GM13977 (cell line): Measurements from ENCODE around the gene HTR7.
A peak's percentile ranks its signal among the peaks of the same experiment; 100 is the strongest.

ENCODE experiments used
- DNase-seq: peaks from one replicate; pipeline ENCODE4 v3.0.0; 2012; ENCODE audit warnings: low spot score
- in situ Hi-C: fragments of 300-500 bp; cut with MboI; formaldehyde crosslinking; loops from one replicate; pipeline ENCODE4 v1.12.0; 2022; ENCODE audit warnings: low sequenced_read_pairs, low pct_unique_long_range_greater_than_20kb, mixed read lengths, inconsistent platforms; ENCODE audit not compliant: unreplicated experiment
- TF ChIP-seq, protein P1 (sequence below): IDR thresholded peaks from 2 replicates; pipeline ENCODE4 v1.5.1; 2012; ENCODE audit warnings: mild to moderate bottlenecking, control low read depth; ENCODE audit not compliant: insufficient read depth; ENCODE audit errors: extremely low read depth, missing control alignments

HTR7 gene

GRCh38 chr10:90872648-90873020 is 14.8 kb upstream of the HTR7 start:
- in situ Hi-C loops: loop anchor here (25.0 kb wide), 2 partner anchors 135 to 1085 kb away; no protein-coding TSS in a partner anchor
- DNase-seq: no peak
- TF ChIP-seq, protein P1, sequence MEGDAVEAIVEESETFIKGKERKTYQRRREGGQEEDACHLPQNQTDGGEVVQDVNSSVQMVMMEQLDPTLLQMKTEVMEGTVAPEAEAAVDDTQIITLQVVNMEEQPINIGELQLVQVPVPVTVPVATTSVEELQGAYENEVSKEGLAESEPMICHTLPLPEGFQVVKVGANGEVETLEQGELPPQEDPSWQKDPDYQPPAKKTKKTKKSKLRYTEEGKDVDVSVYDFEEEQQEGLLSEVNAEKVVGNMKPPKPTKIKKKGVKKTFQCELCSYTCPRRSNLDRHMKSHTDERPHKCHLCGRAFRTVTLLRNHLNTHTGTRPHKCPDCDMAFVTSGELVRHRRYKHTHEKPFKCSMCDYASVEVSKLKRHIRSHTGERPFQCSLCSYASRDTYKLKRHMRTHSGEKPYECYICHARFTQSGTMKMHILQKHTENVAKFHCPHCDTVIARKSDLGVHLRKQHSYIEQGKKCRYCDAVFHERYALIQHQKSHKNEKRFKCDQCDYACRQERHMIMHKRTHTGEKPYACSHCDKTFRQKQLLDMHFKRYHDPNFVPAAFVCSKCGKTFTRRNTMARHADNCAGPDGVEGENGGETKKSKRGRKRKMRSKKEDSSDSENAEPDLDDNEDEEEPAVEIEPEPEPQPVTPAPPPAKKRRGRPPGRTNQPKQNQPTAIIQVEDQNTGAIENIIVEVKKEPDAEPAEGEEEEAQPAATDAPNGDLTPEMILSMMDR: no peak

- TF ChIP-seq, protein P1: no peak
- DNase-seq: peak; percentile 82
- in situ Hi-C loops: loop anchor here (25.0 kb wide), 2 partner anchors 135 to 1085 kb away; no protein-coding TSS in a partner anchor
Observed at GRCh38 chr10:90871766-90872647, 14.2 kb upstream of the HTR7 start, which contains the start of gene RPP30. RPP30 (plus strand) TSS chr10:90871974; CDS start chr10:90871987, 13 bp downstream.

DNA sequence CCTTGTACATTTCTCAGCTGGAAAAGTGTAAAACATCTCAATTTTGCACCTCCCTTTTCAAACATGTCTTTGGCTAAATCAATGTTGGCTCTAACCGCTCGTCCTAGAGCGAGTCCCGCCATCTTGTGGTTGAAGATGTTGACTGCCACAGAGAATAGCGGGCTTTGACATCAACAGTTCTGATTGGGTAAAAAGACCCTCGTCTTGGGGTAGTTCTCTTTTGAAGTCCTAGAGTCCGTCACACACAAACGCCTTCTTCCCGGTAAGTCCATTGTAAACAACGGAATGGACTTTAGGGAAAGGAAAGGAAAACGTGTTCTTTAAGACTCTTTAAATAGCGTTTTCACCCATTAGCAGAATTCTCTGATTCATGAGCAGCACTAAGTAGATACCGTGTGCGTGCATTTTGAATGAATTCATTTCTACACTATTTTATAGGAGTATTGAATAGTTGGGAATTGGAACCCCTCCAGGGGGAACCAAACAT is 13.5 kb upstream of the HTR7 start:
- DNase-seq: peak; percentile 50
- in situ Hi-C loops: loop anchor here (25.0 kb wide), 2 partner anchors 134 to 1084 kb away; no protein-coding TSS in a partner anchor
- TF ChIP-seq, protein P1: peak; percentile 61

- in situ Hi-C loops: loop anchor here (25.0 kb wide), 2 partner anchors 129 to 1079 kb away; no protein-coding TSS in a partner anchor
- no peak for DNase-seq
- TF ChIP-seq, protein P1: no peak
Observed at GRCh38 chr10:90866050-90866598, 8.3 kb upstream of the HTR7 start.

DNA sequence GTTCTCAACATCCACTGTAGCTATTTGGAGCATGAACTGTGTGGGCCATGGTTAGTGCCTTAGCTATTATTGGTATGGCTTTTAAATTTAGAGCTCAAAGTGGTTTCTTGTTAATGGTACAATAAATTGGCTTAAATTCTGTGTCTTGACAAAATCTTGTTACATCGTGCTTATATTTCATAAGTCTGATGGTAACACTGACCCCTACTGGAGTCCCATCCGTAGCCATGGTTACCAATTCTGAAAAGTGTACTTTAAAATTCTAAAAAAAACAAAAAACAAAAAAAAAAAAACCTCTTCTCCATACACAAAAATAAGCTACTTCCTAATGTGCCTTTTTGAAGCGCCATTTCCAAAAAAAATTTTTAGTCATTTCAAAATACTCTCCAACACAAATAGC is 7.6 kb upstream of the HTR7 start:
- in situ Hi-C loops: loop anchor here (25.0 kb wide), 2 partner anchors 128 to 1078 kb away; no protein-coding TSS in a partner anchor
- TF ChIP-seq, protein P1: peak; percentile 41
- no peak for DNase-seq

- peak; percentile 32 for DNase-seq
- TF ChIP-seq, protein P1: peak; percentile 59
Observed at GRCh38 chr10:90862908-90863514, 5.2 kb upstream of the HTR7 start.

More at GRCh38 chr10:90862908-90863514, 5.2 kb upstream of the HTR7 start:
- in situ Hi-C loops: loop anchor here (25.0 kb wide), 2 partner anchors 126 to 1076 kb away; no protein-coding TSS in a partner anchor
